Endothelial cell (in vitro differentiated cells): ENCODE results near the gene OPN3. TPM values are rescaled to one million over a fixed set of nuclear protein-coding genes. Genes with fewer than 3 reads are reported as not detected.

Experiments
- DNase-seq: peaks from one replicate; pipeline ENCODE4 v3.0.0; 2021; ENCODE audit warnings: low spot score
- H3K27ac Mint-ChIP-seq: one replicate; pipeline ENCODE4 v1.8.0; 2021; ENCODE audit warnings: mixed read lengths, inconsistent platforms; ENCODE audit not compliant: unreplicated experiment
- H3K27me3 Mint-ChIP-seq: one replicate; pipeline ENCODE4 v1.8.0; 2021; ENCODE audit warnings: mild to moderate bottlenecking, moderate library complexity, mixed read lengths, inconsistent platforms; ENCODE audit not compliant: unreplicated experiment
- H3K36me3 Mint-ChIP-seq: one replicate; pipeline ENCODE4 v1.8.0; 2021; ENCODE audit warnings: mild to moderate bottlenecking, low read depth, mixed read lengths, inconsistent platforms; ENCODE audit not compliant: unreplicated experiment
- H3K4me1 Mint-ChIP-seq: one replicate; pipeline ENCODE4 v1.8.0; 2021; ENCODE audit warnings: mild to moderate bottlenecking, mixed read lengths, inconsistent platforms; ENCODE audit not compliant: unreplicated experiment
- H3K4me3 Mint-ChIP-seq: one replicate; pipeline ENCODE4 v1.8.0; 2021; ENCODE audit warnings: mild to moderate bottlenecking, mixed read lengths, inconsistent platforms; ENCODE audit not compliant: unreplicated experiment
- H3K9me3 Mint-ChIP-seq: one replicate; pipeline ENCODE4 v1.8.0; 2021; ENCODE audit warnings: mixed read lengths, inconsistent platforms; ENCODE audit not compliant: unreplicated experiment
- CTCF ChIP-seq: fragments of 200-600 bp; sonication (generic); IDR thresholded peaks from one replicate; pipeline ENCODE4 v1.5.0; 2021; ENCODE audit warnings: antibody characterized with exemption; ENCODE audit not compliant: unreplicated experiment
- total RNA-seq: library from RNA; stranded (reverse); fragmentation: NEBNext Ultra II Directional; extraction: Animal tissue kit (Norgen Biotek cat#: 25700); gene quantifications from one replicate; pipeline ENCODE4 v1.2.1, GENCODE V29; 2021; ENCODE audit not compliant: unreplicated experiment

OPN3 gene
- total RNA-seq, 1 donor from 2014 or later, result 19.7 TPM

- Mint-ChIP-seq H3K4me3 (no peak overlapping the region), H3K27ac (no peak overlapping the region), H3K36me3 (no peaks in the 10 kb centered on the region), H3K4me1 (no peaks in the 10 kb centered on the region), H3K9me3 (no peaks in the 10 kb centered on the region), H3K27me3 (no peaks in the 10 kb centered on the region)
- TF ChIP-seq CTCF, result no peak
- no peak for DNase-seq
Measured at GRCh38 chr1:241590719-241591118, 49.5 kb downstream of the OPN3 start.

- Mint-ChIP-seq H3K4me3 (no peak overlapping the region), H3K4me1 (no peaks in the 10 kb centered on the region), H3K9me3 (no peaks in the 10 kb centered on the region), H3K27ac (no peak overlapping the region), H3K27me3 (no peaks in the 10 kb centered on the region), H3K36me3 (no peaks in the 10 kb centered on the region)
- DNase-seq, result no peak
- no peak for TF ChIP-seq CTCF
Measured at GRCh38 chr1:241589521-241589920, 50.6 kb downstream of the OPN3 start.

- no peak for DNase-seq
- no peaks in the 10 kb centered on the region for H3K36me3 Mint-ChIP-seq
Measured at GRCh38 chr1:241586905-241587512, 53.2 kb downstream of the OPN3 start.

GRCh38 chr1:241582921-241583321 is 57.2 kb downstream of the OPN3 start:
- DNase-seq, result no peak
- Mint-ChIP-seq H3K27me3 (no peaks in the 10 kb centered on the region), H3K4me3 (no peak overlapping the region), H3K36me3 (no peaks in the 10 kb centered on the region), H3K9me3 (no peaks in the 10 kb centered on the region), H3K27ac (no peak overlapping the region), H3K4me1 (peaks cover 3% of the 10 kb centered on the region)
- no peak for TF ChIP-seq CTCF

More at GRCh38 chr1:241586905-241587512, 53.2 kb downstream of the OPN3 start:
- H3K4me3 Mint-ChIP-seq, result no peak overlapping the region
- H3K9me3 Mint-ChIP-seq, result no peaks in the 10 kb centered on the region
- no peaks in the 10 kb centered on the region for H3K27me3 Mint-ChIP-seq
- H3K4me1 Mint-ChIP-seq, result no peaks in the 10 kb centered on the region
- H3K27ac Mint-ChIP-seq, result no peak overlapping the region
- TF ChIP-seq CTCF, result no peak

- no peaks in the 10 kb centered on the region for H3K9me3 Mint-ChIP-seq
- no peaks in the 10 kb centered on the region for H3K36me3 Mint-ChIP-seq
- H3K27me3 Mint-ChIP-seq, result no peaks in the 10 kb centered on the region
- no peak for DNase-seq
- no peak overlapping the region for H3K4me3 Mint-ChIP-seq
- H3K27ac Mint-ChIP-seq, result no peak overlapping the region
- peaks cover 3% of the 10 kb centered on the region for H3K4me1 Mint-ChIP-seq
- TF ChIP-seq CTCF, result no peak
Measured at GRCh38 chr1:241579434-241579833, 60.7 kb downstream of the OPN3 start.
